Measurements from ENCODE around the gene AFF1.

AFF1 gene

DNA sequence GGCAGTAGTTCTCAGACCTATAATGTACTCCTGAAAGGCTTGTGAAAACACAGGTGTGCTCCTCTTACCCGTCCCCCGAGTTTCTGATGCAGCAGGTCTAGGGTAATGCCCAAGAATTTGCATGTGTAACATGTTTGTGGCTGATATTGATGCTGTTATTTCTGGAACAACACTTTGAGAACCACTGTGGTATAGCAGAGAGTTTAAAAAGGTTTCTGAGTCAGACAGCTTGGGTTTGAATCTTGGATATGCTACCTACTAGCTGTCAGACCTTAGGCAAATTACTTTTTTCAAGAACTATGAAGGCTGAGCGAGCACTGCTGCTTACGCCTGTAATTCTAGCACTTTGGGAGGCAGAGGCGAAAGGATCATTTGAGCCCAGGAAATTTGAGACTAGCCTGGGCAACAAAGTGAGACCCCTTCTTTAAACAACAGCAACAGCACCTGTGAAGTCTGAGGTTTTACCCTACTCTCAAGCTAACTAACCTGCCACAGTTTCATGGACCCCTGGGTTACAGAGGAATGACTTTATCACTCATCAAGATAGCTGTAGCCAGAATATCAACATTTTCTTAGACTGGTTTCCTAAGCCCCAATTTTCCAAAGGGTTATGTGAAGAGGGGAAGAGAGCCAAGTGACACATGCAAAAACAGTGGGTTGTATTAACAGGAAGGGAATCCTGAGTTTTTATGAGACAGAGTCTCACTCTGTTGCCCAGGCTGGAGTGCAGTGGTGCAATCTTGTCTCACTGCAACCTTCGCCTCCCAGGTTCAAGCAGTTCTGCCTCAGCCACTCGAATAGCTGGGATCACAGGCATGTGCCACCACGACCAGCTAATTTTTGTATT is 5.1 kb downstream of the AFF1 start:
- no peak for DNase-seq (ENCODE audit: low read depth)
- TF ChIP-seq, protein P1, sequence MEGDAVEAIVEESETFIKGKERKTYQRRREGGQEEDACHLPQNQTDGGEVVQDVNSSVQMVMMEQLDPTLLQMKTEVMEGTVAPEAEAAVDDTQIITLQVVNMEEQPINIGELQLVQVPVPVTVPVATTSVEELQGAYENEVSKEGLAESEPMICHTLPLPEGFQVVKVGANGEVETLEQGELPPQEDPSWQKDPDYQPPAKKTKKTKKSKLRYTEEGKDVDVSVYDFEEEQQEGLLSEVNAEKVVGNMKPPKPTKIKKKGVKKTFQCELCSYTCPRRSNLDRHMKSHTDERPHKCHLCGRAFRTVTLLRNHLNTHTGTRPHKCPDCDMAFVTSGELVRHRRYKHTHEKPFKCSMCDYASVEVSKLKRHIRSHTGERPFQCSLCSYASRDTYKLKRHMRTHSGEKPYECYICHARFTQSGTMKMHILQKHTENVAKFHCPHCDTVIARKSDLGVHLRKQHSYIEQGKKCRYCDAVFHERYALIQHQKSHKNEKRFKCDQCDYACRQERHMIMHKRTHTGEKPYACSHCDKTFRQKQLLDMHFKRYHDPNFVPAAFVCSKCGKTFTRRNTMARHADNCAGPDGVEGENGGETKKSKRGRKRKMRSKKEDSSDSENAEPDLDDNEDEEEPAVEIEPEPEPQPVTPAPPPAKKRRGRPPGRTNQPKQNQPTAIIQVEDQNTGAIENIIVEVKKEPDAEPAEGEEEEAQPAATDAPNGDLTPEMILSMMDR (IDR thresholded peaks at IDR 0.05; ENCODE audit: low read depth, low read length, missing control alignments), result no peak
- in situ Hi-C loops (cut with HindIII; ENCODE audit: low sequenced_read_pairs), result no loop called here
- H3K4me3 ChIP-seq (ENCODE audit: low read depth, low read length), result no peak overlapping the region

- TF ChIP-seq, protein P1 (IDR thresholded peaks at IDR 0.05; ENCODE audit: low read depth, low read length, missing control alignments), result no peak
These were observed 6.2 kb downstream of the AFF1 start for GRCh38 chr4:86940920-86941460.

GRCh38 chr4:86942185-86942666 is 7.4 kb downstream of the AFF1 start:
- DNase-seq (ENCODE audit: low read depth), result no peak
- in situ Hi-C loops (cut with HindIII; ENCODE audit: low sequenced_read_pairs), result no loop called here
- TF ChIP-seq, protein P1 (IDR thresholded peaks at IDR 0.05; ENCODE audit: low read depth, low read length, missing control alignments), result no peak
- H3K4me3 ChIP-seq (ENCODE audit: low read depth, low read length), result no peak overlapping the region

More at GRCh38 chr4:86940920-86941460, 6.2 kb downstream of the AFF1 start:
- in situ Hi-C loops (cut with HindIII; ENCODE audit: low sequenced_read_pairs), result no loop called here
- H3K4me3 ChIP-seq (ENCODE audit: low read depth, low read length), result no peak overlapping the region
- no peak for DNase-seq (ENCODE audit: low read depth)

DNA sequence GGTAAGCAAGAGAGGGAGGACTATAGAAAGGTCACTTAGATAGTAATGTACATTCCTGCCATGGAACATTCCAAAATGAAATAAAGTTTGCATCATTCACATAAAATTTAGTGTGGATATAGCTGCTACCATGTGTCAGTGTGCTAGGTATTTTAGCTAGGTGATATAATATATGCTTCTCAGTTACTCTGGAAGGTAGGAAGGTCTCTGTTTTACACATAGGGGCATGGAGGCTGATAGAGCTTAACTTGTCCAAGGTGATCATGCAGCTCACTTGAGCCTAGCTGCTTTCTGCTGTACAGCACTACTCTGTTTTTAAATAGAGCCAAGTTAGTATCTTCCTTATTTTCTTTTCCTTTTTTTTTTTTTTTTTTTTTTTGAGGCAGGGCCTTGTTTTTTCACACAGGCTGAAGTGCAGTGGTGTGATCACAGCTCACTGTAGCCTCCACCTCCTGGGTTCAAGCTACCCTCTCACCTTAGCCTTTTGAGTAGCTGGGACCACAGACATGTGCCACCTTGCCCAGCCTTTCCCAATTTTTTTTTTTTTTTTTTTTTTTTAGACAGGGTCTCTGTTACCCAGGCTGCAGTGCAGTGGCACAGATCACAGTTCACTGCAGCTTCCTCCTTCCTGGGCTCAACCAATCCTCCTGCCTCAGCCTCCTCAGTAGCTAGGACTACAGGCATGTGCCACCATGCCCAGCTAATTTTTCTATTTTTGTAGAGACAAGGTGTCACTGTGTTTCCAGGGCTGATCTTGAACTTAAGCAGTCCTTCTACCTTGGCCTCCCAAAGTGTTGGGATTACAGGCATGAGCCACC is 10.4 kb downstream of the AFF1 start:
- H3K4me3 ChIP-seq (ENCODE audit: low read depth, low read length), result no peak overlapping the region
- TF ChIP-seq, protein P1 (IDR thresholded peaks at IDR 0.05; ENCODE audit: low read depth, low read length, missing control alignments), result no peak
- no peak for DNase-seq (ENCODE audit: low read depth)
- in situ Hi-C loops (cut with HindIII; ENCODE audit: low sequenced_read_pairs), result no loop called here

- no peak overlapping the region for H3K4me3 ChIP-seq (ENCODE audit: low read depth, low read length)
- no peak for DNase-seq (ENCODE audit: low read depth)
- TF ChIP-seq, protein P1 (IDR thresholded peaks at IDR 0.05; ENCODE audit: low read depth, low read length, missing control alignments), result no peak
- in situ Hi-C loops (cut with HindIII; ENCODE audit: low sequenced_read_pairs), result no loop called here
These were observed 12.2 kb downstream of the AFF1 start for GRCh38 chr4:86946868-86947500.

All from astrocyte of the cerebellum (primary cell).